ENCODE measurements around the gene PDCD6IP. TPM values are rescaled to one million over a fixed set of nuclear protein-coding genes. Genes with fewer than 3 reads are reported as not detected.

Gene PDCD6IP
- total RNA-seq, 1 donor from 2014 or later = 135 TPM

DNA sequence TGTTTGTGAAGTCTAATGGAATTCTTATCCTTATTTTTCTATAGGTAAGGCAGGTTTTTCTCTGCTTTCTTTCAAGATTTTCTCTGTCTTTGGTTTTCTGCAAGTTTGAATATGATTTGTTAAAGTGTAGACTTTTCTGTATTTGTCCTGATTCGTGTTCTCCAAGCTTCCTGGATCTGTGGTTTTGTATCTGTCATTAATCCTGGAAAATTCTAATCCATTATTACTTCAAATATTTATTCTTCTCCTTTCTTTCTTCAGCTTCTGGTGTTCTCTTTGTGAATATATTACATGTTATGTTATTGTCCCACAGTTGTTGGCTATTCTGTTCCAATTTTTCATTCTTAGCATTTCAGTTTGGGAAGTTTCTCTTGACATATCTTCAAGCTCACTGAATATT, 76.4 kb downstream of the PDCD6IP start:
- Mint-ChIP-seq H3K4me3 (no peak overlapping the region), H3K36me3 (peaks cover 3% of the 10 kb centered on the region), H3K27ac (no peak overlapping the region), H3K27me3 (ENCODE audit: low read depth) (no peaks in the 10 kb centered on the region), H3K9me3 (peaks cover 18% of the 10 kb centered on the region), H3K4me1 (peaks cover 2% of the 10 kb centered on the region)
- TF ChIP-seq CTCF (IDR thresholded peaks at IDR 0.05; ENCODE audit: unreplicated experiment) = no peak
- no peak for DNase-seq (ENCODE audit: low spot score in 2 of 2, unreplicated experiment in 2 of 2)

GRCh38 chr3:33875680-33876079, 77.2 kb downstream of the PDCD6IP start:
- H3K4me3 Mint-ChIP-seq = no peak overlapping the region
- no peak overlapping the region for H3K27ac Mint-ChIP-seq
- peaks cover 2% of the 10 kb centered on the region for H3K4me1 Mint-ChIP-seq
- no peak for DNase-seq (ENCODE audit: low spot score in 2 of 2, unreplicated experiment in 2 of 2)
- peaks cover 3% of the 10 kb centered on the region for H3K36me3 Mint-ChIP-seq
- H3K27me3 Mint-ChIP-seq (ENCODE audit: low read depth) = no peaks in the 10 kb centered on the region
- TF ChIP-seq CTCF (IDR thresholded peaks at IDR 0.05; ENCODE audit: unreplicated experiment) = no peak
- H3K9me3 Mint-ChIP-seq = peaks cover 18% of the 10 kb centered on the region

GRCh38 chr3:33877187-33877586, 78.8 kb downstream of the PDCD6IP start:
- no peak overlapping the region for H3K4me3 Mint-ChIP-seq
- DNase-seq (ENCODE audit: low spot score in 2 of 2, unreplicated experiment in 2 of 2) = no peak
- H3K27ac Mint-ChIP-seq = no peak overlapping the region
- peaks cover 3% of the 10 kb centered on the region for H3K36me3 Mint-ChIP-seq
- H3K4me1 Mint-ChIP-seq = no peaks in the 10 kb centered on the region
- TF ChIP-seq CTCF (IDR thresholded peaks at IDR 0.05; ENCODE audit: unreplicated experiment) = no peak
- peaks cover 3% of the 10 kb centered on the region for H3K27me3 Mint-ChIP-seq (ENCODE audit: low read depth)
- H3K9me3 Mint-ChIP-seq = peaks cover 18% of the 10 kb centered on the region

- Mint-ChIP-seq H3K4me3 (no peak overlapping the region), H3K27me3 (ENCODE audit: low read depth) (peaks cover 5% of the 10 kb centered on the region), H3K36me3 (peaks cover 3% of the 10 kb centered on the region), H3K4me1 (peaks cover 4% of the 10 kb centered on the region), H3K27ac (no peak overlapping the region), H3K9me3 (peaks cover 13% of the 10 kb centered on the region)
- no peak for TF ChIP-seq CTCF (IDR thresholded peaks at IDR 0.05; ENCODE audit: unreplicated experiment)
- DNase-seq (ENCODE audit: low spot score in 2 of 2, unreplicated experiment in 2 of 2) = no peak
Measured at GRCh38 chr3:33879540-33879939, 81.1 kb downstream of the PDCD6IP start.

- Mint-ChIP-seq H3K9me3 (peaks cover 7% of the 10 kb centered on the region), H3K36me3 (no peaks in the 10 kb centered on the region), H3K4me3 (no peak overlapping the region), H3K27me3 (ENCODE audit: low read depth) (peaks cover 5% of the 10 kb centered on the region), H3K4me1 (peaks cover 4% of the 10 kb centered on the region), H3K27ac (no peak overlapping the region)
- no peak for DNase-seq (ENCODE audit: low spot score in 2 of 2, unreplicated experiment in 2 of 2)
- TF ChIP-seq CTCF (IDR thresholded peaks at IDR 0.05; ENCODE audit: unreplicated experiment) = no peak
Measured at GRCh38 chr3:33881156-33882064, 83.0 kb downstream of the PDCD6IP start.
